Measurements from ENCODE around the gene MC3R.

MC3R gene

DNA sequence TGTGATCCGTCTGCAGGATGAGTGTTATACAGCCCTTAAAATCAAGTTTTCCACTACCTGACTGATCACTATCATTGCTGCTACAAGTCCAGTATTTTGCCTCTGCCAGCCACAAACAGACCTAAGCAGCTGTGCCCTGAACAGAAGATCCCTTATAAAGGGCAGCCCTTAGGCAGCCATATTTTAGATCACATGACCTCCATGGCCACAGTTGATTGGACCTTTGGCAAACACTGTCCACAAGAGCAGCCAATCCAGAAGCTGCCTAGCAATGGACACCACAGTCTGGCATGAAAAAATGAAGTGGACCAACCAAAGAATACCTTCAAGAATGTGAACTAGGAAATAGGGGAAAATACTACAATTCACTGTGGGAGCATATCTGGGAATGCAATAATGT, 50.8 kb downstream of the MC3R start:
- no peak overlapping the region for H3K9ac ChIP-seq (ENCODE audit: low read length)
- H3K27me3 ChIP-seq (ENCODE audit: control insufficient read depth, insufficient read depth, low read length): peaks cover 25% of the 10 kb centered on the region; the same call in 1 of the 2 replicates
- H3K4me1 ChIP-seq (ENCODE audit: control insufficient read depth, insufficient read depth, low read length): no peaks in the 10 kb centered on the region
- no peaks in the 10 kb centered on the region for H3K36me3 ChIP-seq (ENCODE audit: control insufficient read depth, insufficient read depth, low read length)
- no peak overlapping the region for H3K4me3 ChIP-seq (ENCODE audit: low read depth, low read length)
- peaks cover 8% of the 10 kb centered on the region; the same call in 1 of the 2 replicates for H3K9me3 ChIP-seq (ENCODE audit: control insufficient read depth, insufficient read depth, low read depth, low read length)
- no peak overlapping the region for H3K27ac ChIP-seq (ENCODE audit: low read depth, low read length)

All from HUES6 (cell line).